COLO829 (cell line): ENCODE results near the gene DUSP12.

Experiments
- DNase-seq: peaks from one replicate; pipeline ENCODE4 v3.0.0; 2012; ENCODE audit warnings: low spot score

The DUSP12 gene

DNA sequence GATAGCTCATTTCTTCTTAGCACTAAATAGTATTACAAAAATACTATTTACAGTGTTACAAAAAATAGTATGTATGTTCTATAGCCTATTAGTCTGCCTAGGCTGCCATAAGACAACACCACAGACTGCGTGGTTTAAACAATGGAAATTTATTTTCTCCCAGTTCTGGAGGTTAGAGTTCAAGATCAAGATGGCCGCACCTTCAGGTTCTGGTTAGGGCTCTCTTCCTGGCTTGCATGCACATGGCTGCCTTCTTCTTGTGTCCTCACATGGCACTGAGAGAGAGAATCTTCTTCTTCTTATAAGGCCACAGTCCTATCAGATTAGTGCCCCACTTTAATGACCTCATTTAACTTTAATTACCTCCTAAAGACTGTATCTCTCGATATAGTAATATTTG lies 20.7 kb downstream of the DUSP12 start:
- no peak for DNase-seq

DNA sequence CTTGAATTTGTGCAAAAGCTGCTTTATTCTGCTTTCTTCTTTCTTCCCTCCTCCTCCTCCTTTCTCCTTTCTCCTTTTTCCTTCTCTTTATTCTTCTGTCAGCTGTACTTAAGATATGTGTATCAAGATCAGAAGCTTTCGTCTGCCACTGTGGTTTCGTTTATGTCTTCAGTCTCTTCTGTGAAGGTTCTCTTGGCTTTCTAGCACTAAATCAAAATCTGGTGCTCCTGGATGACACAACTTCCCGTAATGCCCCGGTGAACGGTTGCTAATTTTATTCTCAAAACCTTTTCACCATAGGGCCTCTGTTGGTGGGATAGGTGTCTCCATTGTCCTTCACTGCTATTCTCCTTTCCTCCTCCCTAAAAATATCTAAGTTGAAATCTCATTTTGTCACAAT lies 21.6 kb downstream of the DUSP12 start:
- DNase-seq = no peak

DNA sequence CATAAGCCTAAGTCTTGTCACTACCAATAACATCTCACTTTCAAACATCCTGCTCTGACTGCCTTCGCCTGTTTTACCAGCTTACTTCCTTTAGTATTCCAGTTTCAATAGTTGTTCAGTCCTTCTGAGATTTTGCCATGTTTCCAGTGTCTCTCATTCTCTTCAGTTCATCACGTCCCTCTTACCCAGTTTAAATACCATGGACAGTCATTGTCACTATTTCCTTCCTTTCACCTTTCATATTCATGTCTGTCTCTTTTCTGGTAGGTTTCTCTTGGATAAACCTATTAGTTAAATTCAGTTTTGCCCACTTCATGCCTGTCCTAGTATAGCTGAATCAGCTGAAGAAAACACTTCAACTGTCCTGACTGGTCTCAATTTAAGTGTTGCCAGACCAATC lies 22.4 kb downstream of the DUSP12 start:
- DNase-seq = no peak

DNA sequence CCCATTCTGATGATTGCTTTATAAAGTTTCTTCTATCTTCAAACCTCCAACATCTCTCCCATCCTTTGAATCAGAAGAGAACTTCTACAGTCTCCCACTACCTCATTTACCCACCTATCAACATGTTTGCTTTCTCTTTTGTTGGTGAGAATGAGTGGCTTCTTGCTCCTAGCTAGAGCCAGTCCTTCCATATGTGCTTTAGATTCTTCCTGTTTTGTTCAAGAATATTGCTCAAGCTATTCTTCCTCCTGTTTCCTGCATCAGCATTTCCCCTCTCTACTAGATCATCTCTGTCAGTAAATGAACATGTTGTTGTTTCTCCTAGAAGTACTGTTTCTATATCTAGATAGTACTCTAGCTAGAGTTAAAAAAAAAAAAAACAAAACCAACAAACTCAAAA lies 22.8 kb downstream of the DUSP12 start:
- no peak for DNase-seq

GRCh38 chr1:161773791-161774190 lies 24.2 kb downstream of the DUSP12 start:
- no peak for DNase-seq

DNA sequence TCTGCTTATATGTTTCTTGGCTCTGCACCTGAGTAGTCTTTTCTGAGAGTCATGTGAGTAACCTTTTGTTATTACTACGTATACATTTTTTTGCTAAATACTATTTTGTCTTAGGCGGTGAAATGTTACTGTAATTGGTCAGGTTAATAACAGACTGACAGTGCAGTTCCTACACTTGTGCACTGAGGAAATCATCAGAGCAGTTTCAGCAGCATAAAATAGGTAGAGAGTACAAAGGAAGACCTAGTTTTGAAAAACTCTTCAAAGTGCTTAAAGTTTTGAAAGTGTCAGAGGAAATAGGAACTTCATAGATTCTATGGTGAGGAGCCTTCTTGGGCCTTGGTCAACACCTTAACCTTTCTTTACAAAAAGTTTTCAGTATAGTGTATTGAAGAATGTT lies 27.7 kb downstream of the DUSP12 start:
- no peak for DNase-seq

GRCh38 chr1:161778522-161778921 lies 28.9 kb downstream of the DUSP12 start:
- DNase-seq = no peak

DNA sequence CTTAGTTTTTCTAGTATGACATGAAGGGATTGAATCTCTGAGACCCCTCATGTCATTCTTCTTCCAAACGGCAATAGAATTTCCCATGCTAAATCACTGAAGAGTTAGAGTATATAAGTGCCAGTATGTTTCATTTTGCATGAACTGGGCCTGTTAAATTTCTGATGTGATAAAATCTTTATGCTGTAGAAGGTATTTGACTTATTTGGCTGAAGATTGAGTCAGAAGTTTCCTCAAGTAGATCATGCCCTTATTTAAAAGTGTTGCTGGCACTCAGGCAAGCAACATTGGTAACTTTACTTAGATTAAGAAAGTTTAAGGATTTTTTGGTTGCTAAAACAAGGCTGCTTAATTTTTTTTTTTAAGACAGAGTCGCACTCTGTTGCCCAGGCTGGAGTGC lies 29.8 kb downstream of the DUSP12 start:
- no peak for DNase-seq

- no peak for DNase-seq
These were observed 32.4 kb downstream of the DUSP12 start for GRCh38 chr1:161781995-161782394.

GRCh38 chr1:161782886-161783285 lies 33.3 kb downstream of the DUSP12 start:
- DNase-seq = no peak

DNA sequence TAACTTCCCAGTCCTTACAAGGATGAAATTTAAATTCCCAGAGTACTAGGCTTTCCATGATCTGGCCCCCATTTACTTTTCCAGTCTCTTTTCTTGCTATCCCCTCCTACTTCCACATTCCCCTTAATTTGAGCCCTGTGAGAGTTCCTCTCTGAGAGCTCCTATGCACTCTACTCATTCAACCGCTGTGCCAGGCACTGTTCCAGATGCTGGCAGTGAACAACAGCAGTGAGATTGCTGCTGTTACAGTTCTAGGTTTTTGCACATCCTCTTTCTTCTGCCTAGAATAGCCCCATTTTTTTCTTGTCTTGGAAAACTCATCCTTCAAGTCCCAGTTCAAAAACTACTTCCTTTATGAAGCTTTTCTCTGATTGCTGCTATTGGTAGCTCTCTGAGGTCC lies 35.4 kb downstream of the DUSP12 start:
- no peak for DNase-seq

DNA sequence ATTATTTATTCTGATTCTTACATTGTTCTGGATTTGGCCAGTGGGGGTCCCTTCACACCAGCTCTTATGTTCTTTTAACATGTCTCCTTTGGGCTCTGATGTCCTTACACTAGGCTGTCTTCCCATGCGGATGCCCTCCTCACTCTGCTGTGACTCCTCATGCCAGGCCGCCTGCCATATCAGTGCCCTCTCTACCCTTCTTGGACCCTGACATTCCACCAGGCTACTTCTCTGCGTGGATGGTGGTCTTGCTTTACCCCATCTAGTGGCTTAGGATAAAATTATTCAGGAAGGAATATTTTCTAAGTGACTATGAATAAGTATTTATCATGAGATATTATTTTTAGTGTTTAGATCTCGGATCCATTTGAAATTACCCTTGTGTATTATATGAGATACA lies 37.8 kb downstream of the DUSP12 start:
- no peak for DNase-seq

GRCh38 chr1:161790587-161791317 lies 41.2 kb downstream of the DUSP12 start:
- no peak for DNase-seq

- DNase-seq = no peak
These were observed 42.5 kb downstream of the DUSP12 start for GRCh38 chr1:161791904-161792655.

- DNase-seq = peak; percentile 63
These were observed 43.2 kb downstream of the DUSP12 start for GRCh38 chr1:161792740-161793139.

DNA sequence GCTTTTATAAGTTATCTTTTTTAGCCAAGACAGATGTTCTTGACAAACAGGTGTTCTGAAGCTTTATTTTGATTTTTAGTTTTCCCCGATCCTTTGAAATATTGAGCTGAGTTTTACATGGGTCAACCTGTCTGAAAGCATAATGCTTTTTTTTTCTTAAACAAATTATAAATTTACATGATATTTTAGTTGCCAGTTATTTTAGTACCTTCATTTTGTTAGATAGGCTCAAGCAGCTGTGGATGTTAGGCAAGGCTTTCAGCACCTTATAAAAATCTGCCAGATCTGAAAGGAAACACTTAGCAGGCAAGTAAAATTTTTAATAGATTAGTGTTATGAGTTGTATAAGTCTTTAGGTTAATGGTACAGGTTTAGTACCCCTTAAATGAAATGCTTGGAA lies 50.2 kb downstream of the DUSP12 start:
- DNase-seq = no peak

DNA sequence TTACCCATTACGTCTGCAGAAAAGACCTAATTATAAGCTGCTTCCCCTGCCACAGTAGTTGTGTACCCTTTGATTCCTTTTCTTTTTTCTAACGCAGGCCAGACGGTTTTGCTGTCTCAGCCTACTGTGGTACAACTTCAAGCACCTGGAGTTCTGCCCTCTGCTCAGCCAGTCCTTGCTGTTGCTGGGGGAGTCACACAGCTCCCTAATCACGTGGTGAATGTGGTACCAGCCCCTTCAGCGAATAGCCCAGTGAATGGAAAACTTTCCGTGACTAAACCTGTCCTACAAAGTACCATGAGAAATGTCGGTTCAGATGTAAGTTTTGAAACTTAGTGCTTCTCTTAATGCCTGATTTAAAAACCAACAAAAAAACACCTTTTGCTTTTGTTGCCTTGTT lies 52.4 kb downstream of the DUSP12 start:
- DNase-seq = no peak

DNA sequence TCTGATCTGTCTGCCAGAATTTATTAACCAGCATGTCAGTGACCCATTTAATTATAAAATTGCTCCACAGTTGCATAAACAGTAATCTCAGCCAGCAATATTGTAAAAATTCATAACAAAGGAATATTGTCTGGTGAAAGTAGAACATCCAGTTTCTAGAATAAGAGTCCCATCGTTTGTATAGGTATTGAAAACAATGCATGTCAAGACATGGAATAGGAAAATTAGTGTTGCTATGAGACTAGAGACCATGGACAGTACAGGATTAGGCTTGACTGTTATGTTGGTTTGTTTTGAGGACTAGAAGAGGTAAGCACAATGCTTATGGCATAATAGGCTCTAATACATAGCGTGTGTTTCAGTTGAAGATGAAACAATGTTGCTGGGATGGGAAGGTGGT lies 53.6 kb downstream of the DUSP12 start:
- no peak for DNase-seq

- DNase-seq = no peak
These were observed 56.0 kb downstream of the DUSP12 start for GRCh38 chr1:161805399-161806197.
